Activated CD8-positive, alpha-beta memory T cell treated with anti-CD3 and anti-CD28 coated beads, Interleukin-2, amount 50 U/mL, for 24 hours (primary cell): ENCODE measurements around the gene CYBRD1.
"Not testable (repeated sequence)": the region's sequence is repeated elsewhere in the genome, so short reads cannot be mapped to it uniquely, and the experiment has no call there.

Experiments used
- DNase-seq: peaks from one replicate; pipeline ENCODE4 v3.0.0-alpha.2; 2020; ENCODE audit errors: extremely low read depth

Gene CYBRD1

DNA sequence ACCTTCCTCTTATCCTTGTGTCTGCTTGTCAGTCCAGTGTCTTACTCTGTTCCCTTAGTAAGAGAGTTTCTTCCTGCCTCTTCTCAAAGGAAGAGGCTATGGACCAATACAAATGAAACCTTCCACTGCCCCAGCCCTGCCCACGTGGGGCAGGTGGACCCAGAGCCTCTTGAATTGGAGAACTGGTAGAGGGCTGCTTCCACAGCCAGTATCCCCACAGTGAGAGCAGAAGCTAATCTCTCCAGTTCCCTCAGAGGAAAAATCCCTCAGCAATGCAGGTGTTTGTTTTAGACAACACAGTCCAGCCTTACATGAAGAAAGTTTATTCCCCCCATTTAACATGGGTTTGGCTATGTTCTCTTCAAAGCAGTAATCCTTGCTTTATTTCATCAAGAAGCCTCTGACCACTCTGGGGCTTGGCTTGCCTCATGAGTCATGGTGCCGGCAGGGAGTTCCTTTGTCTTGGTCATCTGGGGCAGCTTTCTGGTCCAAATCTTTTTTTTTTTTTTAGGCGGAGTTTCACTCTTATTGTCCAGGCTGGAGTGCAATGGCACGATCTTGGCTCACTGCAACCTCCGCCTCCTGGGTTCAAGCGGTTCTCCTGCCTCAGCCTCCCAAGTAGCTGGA, 6.5 kb upstream of the CYBRD1 start:
- no peak for DNase-seq

DNA sequence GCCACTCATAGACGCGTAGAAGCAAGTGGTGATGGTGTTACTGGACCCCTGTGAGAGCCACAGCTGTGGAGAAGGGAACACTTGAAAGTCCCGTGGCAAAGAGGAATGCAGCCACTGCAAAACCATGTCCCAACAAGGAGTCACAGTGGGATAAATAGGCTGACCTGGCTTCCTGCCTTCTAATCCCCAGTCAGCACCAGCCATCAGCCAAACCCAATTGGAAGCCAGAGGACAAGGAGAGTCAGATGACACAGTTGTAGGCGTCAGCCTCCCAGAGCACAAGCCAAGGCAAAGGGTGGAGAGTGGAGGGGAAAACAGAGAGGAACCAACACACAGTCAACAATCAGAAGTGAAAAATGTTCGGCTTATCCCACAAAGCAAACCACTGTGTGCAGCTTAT, 5.5 kb upstream of the CYBRD1 start:
- DNase-seq: no peak

DNA sequence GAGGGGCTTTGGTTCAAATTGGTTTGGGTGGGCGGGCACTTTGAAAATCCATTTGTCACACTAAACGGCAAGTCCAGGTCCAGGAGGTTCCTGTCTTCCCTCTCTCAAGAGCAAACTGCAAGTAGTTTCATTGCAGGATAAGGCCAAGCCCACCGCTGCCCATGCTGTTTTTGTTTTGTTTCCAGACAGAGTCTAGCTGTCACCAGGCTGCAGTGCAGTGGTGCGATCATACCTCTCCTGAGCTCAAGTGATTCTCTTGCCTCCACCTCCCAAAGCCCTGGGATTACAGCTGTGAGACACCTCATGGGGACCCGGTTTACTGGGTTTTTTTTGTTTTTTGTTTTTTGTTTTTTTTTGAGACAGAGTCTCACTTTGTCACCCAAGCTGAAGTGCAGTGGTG, 1.8 kb upstream of the CYBRD1 start:
- no peak for DNase-seq

DNA sequence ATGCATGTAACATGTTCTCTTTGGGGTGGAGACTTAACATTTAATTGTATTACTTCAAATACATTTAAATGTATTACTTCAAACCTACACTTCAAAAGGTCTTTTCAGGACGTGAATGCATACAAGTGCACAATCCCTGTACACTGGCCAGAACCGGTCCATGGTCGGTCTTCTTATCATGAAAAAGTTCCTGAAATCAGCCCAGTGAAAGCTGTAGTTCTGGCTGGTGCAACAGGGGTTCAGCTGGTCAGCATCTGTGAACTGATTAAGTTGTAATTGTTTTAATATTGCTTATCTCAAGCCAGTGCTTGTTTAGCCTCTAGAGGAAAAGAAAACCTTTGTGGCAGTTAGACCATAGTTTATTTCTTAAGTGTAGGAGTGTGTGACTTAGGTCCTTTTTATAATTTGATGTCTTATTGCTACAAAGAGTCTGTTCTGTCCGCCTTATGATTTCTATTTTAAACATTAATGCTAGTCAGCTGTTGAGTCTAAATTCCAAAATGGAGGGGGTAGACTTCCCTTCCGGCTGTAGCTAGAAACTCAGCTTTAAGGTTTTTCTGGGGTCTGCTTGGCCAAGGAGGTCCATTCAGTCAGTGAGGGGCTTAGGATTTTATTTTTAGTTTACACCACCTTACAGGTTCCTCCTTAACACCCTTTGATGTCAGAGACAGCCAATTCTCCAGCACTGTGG, 768 bp upstream of the CYBRD1 start:
- DNase-seq: no peak

DNA sequence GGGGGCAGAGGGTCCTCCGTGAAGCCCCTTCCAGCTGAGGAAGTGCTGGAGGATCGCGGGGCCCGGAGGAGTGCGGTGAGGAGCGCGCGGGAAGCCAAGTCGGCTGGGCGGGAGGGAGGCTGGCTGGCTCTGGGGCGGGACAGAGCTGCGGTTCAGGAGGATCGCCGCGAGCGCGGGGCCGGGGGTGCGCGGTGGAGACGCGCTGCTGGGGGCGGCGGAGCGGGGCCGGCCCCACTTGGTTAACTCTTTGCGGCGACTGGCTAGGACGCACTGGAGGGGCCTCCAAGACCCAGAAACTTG, 464 bp downstream of the CYBRD1 start:
- DNase-seq: no peak

DNA sequence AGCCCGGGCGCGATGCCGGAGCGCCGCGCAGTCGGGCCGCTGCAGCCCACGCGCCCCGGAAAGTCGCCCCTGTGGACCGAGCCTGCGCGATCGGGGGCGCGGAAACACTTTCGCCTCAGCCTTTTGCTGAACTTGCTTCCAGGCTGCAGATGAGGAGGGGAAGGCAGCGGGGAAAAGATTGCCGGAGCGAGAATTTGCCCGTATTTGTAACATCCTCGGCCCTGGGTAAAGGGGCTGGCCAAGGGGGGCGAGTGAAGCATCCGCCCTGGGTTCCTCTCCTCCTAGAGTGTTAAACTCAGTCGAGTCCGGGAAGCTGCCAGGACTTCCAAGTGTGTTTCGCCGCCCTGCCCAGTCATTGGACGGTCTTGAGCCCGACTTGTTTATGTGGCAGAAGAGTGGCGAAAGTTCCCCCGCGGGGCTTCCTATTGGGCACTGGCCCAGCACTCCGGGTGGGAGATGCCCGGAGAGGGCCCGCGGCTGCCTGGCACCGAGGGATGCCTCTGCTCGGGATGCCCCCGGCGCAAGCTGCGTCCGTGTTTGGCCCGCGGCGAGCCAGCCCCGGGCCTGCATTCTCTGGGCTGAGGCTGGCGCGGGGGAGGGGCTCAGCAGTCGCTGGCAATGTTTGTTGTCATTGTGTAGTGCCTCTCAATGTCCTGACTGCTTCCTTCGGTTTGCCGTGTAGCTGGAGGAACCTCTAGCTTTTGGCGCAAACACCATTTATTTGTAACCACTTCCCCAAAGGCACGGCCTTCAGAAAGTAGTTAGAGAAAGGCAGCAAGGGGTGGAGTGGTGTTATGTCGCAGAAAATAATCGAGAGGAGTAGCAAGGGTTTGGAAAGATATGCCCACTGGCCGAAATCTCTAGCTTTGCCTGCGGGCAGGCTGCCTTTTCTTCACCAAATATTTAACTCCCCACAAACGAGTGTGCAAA, 1.1 kb downstream of the CYBRD1 start:
- DNase-seq: no peak

DNA sequence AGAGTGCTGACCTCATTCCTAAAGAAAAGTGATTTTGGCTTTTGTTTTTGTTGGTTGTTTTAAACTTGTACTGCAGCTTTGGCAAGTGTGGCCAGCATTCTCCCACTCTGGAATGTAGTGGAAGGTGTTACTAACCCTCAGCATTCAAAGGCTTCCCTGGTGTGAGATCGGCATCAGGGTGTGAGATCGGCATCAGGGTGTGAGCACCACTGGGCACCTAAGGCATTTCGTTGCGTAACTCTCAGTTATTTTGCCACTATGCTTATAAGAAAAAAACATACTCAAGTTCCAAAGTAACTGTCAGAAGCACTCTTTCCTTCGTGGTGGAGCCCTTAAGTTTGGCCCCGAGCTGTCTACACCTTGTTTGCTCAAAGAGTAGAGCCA, 1.7 kb downstream of the CYBRD1 start:
- DNase-seq: no peak

DNA sequence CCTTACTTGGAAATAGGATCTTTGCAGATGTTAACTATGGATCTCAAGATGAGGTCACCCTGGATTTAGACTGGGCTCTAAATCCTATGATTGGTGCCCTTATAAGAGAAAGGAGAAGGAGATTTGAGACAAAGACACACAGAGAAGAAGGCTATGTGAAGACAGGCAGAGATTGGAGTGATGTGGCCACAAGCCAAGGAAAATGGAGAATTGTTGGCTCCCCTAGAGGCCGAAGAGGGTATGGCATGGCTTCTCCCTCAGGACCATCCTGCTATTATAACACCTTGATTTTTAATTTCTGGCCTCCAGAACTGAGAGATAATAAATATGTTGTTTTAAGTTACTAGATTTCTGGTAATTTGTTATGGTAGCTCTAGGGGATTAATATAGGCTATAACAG, 7.6 kb downstream of the CYBRD1 start:
- no peak for DNase-seq

DNA sequence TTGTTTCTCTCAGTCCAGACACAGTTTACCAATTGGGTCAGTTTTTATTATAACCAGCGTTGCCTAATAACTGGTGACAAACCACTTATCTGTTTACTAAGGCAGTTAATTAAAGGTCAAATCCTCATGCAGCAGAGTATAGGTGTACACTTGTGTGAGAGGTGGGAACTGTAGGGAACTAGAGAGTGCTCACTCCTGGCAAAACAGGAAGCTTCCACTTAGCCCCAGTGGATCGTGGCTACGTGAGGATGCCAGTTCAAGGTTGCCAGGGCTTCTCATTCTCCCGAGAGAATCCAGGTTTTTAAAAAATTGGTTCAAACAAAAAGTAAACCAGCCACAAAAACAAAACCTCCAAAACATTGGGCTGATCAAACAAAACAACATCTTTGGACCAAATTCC, 8.1 kb downstream of the CYBRD1 start:
- DNase-seq: no peak

DNA sequence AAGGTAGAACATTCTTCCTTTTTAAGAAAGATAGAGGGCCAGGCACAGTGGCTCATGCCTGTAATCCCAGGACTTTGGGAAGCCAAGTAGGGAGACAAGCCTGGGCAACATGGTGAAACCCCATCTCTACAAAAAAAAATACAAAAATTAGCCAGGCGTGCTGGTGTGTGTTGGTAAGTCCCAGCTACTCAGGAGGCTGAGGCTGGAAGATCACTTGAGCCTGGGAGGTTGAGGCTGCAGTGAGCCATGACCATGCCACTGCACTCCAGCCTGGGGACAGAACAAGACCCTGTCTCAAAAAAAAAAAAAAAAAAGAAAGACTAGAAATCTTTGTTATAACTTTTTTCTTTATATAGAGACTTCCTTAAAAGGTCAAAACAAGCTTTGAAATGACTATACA, 8.6 kb downstream of the CYBRD1 start:
- not testable (repeated sequence) for DNase-seq

DNA sequence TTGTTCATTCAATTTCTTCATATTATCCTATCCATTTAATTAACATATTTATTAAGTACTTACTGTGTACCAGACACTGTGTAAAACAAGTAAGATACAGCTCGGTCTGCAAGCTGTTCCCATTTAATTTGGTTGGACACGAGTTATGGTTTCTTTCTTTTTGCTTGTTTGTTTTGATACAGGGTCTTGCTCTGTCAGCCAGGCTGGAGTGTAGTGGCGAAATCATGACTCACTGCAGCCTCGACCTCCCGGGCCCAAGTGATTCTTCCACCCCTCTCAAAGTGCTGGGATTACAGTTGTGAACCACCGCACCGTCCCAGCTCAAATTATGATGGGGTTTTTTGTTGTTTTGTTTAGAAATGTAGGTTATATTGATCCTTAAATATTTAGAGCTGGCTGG, 9.0 kb downstream of the CYBRD1 start:
- no peak for DNase-seq

DNA sequence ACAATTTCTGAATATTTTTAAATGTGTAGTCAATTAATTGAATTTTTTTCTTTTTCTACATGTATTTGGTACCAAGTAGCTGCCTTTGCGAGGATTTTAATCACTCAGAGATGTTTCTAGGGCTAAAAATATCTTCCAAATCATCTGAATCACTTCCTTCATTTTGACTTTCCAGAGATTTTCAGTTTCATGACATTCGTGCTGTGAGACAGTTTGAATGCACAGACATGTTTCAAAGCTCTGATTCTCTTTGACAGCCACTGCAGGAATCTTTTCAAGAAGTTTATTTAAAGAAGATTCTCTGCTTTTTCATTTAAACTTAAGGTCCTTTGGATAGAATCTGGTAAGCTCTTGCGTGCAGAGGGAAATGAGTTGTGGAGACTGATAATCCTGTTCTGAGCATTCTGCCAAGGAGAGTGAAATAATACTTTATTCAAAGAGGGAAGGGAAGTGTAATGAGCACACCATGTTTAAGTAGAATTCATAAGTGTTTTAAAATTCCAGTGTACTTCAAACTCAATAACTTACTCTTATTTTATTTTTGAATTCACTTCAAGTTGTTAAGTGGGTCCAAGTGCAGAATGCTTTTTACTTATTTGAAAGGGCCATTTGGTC, 9.7 kb downstream of the CYBRD1 start:
- DNase-seq: no peak

DNA sequence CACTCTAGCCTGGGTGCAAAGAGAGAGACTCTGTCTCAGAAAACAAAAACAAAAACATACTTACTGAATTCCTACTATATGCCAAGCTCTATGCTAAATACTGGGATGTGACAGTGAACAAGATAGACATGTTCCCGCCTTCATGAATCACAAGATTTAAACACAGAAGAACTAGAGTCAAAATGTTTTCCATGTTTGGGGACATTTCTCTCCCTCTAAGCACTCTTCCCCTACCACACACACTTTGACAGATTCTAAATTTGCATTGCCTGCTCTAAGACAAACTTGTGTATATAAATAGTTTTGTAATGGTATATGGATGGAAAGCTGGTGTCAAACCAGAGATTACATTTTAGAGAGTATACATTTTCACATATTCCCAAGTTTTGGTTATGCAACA, 11.1 kb downstream of the CYBRD1 start:
- no peak for DNase-seq

DNA sequence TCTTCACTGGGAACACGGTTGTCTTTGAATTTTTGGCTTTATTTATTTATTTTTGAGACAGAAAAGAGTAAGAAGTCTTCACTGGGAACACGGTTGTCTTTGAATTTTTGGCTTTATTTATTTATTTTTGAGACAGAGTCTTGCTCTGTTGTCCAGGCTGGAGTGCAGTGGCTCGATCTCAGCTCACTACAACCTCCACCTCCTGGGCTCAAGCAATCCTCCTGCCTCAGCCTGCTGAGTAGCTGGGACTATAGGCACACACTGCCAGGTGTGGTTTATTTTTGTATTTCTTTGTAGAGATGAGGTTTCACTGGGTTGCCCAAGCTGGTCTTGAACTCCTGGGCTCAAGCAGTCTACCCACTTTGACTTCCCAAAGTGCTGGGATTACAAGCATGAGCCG, 13.3 kb downstream of the CYBRD1 start:
- not testable (repeated sequence) for DNase-seq

DNA sequence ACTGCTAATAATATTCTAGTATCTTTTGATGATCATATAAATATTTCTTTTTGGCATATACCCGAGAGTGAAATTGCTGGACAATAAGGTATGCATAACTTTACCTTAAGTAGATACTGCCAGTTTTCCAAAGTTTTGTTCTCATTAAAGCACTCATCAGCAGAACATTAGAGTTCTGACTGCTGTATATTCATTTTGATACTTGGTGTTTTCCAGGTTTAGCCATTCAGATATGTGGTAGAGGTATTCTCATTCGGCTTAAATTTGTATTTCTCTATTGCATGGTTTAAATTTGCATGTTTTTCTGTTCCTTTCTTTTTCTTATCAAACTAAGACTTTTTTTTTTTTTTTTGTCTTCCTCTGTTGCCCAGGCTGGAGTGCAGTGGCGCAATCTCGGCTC, 18.2 kb downstream of the CYBRD1 start:
- DNase-seq: no peak

DNA sequence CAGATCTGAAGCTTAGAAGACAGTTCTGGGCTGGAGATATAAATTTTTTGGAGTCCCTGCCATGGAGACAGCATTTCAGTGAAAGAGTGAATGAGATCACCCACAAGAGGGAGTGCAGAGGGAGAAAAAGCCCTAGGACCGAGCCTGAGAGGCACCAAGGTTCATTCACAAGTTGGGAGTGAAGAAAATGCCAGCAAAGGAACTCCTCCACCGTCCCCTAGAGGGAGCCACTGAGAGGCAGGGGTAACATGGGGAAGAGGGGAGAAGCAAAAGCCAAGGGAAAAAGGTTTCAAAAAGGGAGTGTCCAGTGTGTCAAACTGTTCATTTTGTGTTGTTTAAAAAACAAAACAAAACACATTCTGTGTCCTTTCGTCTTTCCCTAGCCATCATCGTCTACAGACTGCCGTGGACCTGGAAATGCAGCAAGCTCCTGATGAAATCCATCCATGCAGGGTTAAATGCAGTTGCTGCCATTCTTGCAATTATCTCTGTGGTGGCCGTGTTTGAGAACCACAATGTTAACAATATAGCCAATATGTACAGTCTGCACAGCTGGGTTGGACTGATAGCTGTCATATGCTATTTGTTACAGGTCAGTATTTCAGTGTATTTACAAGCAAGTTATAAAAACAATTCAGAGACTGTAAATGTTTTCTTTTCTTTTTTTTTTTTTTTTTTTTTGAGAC, 19.1 kb downstream of the CYBRD1 start:
- no peak for DNase-seq

DNA sequence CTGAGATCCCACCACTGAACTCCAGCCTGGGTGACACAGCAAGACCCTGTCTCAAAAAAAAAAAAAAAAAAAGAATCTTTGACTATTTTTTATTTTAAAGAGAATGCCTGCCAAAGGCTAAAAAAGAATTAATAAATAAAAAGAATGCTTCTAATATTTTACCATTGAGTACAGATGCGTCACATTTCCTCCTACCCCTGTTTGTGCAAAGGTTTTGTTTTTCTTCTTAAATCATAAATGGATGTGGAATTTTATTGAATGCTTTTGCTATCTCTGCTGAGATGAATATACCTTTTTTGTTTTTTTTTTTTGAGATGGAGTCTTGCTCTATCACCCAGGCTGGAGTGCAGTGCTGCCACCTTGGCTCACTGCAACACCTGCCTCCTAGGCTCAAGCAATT, 22.8 kb downstream of the CYBRD1 start:
- DNase-seq: no peak

DNA sequence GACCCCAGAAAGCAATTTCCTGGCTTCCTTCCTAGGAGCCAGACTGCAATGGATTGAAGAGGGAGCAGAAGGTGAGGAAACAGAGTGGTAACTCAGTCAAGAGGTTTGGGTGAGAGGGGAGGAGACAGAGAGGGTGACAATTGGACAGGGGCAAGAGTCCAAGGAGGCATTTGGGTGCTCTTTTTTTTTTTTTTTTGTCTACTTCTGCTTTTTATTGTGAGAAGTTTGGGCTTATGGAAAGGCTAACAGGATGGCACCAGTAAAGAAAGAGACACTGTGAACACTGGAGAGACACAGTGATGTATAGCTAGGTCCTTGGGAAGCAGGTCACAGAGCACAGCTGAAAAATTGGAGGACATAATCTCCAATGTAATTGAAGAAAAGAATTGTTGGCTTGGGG, 25.0 kb downstream of the CYBRD1 start:
- no peak for DNase-seq

DNA sequence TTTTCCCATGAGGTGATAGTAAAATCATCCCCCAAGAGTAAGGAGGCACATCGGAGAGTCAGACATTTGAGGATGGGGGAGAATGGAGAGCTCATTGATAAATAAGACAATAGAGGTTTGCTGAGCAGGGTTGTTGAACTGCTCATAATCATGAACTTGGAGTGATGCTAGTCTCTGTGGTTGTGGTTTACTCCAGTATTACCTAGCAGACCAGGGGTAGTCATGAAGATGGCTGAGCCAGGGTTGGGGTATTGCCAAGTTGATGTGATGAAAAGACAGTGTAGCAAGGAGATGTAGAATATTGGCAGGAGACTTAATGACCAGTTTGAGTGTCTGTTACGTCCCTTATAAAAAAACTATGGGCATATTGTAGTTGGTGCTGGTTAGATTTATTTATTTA, 25.4 kb downstream of the CYBRD1 start:
- no peak for DNase-seq

DNA sequence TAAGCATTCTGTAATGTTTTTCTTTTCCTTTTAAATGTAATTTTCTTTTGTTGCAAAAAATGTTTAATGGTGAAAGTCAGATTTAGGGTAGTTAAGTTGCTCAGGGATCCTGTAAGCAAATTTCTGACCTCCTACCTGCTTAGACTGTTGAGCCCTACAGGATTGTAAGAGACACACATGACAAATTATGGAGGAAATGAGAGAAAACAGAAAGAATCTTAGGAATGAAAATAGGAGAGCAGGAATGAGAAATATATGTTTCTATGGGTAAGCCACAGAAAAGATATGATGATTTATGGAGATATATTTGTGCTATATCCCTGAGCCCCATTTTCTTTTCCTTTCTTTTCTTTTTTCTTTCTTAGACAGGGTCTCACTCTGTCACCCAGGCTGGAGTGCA, 28.3 kb downstream of the CYBRD1 start:
- DNase-seq: no peak

DNA sequence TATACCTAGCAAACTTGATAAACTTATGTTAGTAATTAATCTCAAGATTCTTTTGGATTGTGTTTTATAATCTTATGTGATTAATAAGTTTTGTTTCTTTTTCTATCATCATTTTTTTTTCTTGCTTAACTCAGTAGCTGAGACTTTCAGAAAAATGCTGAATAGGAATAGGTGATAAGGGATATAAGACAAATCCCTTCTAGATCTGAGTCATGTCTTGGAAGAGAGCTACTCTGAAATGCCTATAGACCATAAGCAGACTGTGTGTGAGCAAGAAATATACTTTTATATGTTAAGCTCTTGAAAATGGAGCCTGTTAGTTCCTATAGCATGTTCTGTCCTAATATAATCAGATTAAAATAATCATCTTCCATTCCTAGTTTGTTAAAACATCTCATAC, 29.6 kb downstream of the CYBRD1 start:
- no peak for DNase-seq

DNA sequence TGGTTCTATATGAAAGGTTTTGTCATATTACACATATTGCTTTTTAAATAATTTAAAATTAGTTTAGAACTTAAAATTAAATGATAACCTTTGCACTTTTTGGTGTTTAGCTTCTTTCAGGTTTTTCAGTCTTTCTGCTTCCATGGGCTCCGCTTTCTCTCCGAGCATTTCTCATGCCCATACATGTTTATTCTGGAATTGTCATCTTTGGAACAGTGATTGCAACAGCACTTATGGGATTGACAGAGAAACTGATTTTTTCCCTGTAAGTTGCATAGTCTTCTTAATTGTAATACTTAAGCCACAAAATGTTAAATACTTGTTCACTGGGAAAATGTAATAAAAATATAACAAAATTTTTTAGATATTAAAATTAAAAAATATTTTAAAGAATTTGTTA, 31.0 kb downstream of the CYBRD1 start:
- DNase-seq: no peak
